H9 (cell line): ENCODE results near the gene WDR88. TPM values are rescaled to one million over a fixed set of nuclear protein-coding genes. Genes with fewer than 3 reads are reported as not detected.

Source experiments
- DNase-seq: peaks from one replicate; pipeline ENCODE4 v3.0.0-alpha.2; 2017
- H2AFZ ChIP-seq: one replicate; pipeline ENCODE4 v1.6.1; 2013; ENCODE audit warnings: mild to moderate bottlenecking, low read length, control low read depth, moderate library complexity
- H2AK5ac ChIP-seq: 2 replicates; pipeline ENCODE4 v1.6.1; 2013; ENCODE audit warnings: low read length, control low read depth, mixed read lengths; ENCODE audit not compliant: insufficient read length
- H2BK120ac ChIP-seq: one replicate; pipeline ENCODE4 v1.6.1; 2013; ENCODE audit warnings: low read depth, mild to moderate bottlenecking, low read length, control low read depth, inconsistent platforms; ENCODE audit not compliant: poor library complexity, severe bottlenecking
- H2BK12ac ChIP-seq: 2 replicates; pipeline ENCODE4 v1.6.1; 2013; ENCODE audit warnings: low read length, control low read depth, mixed read lengths, low read depth; ENCODE audit not compliant: insufficient read length
- H2BK15ac ChIP-seq: 2 replicates; pipeline ENCODE4 v1.6.1; 2013; ENCODE audit warnings: low read depth, low read length, control low read depth
- H2BK20ac ChIP-seq: one replicate; pipeline ENCODE4 v1.6.1; 2013; ENCODE audit warnings: low read depth, mild to moderate bottlenecking, low read length, control low read depth, inconsistent platforms; ENCODE audit not compliant: poor library complexity, severe bottlenecking
- H2BK5ac ChIP-seq: 2 replicates; pipeline ENCODE4 v1.6.1; 2013; ENCODE audit warnings: low read length, control low read depth, mixed read lengths; ENCODE audit not compliant: insufficient read length
- H3K14ac ChIP-seq: 2 replicates; pipeline ENCODE4 v1.6.1; 2013; ENCODE audit warnings: low read length, control low read depth; ENCODE audit not compliant: insufficient read depth
- H3K18ac ChIP-seq: 2 replicates; pipeline ENCODE4 v1.6.1; 2013; ENCODE audit warnings: low read depth, mild to moderate bottlenecking, mixed read lengths, low read length, control low read depth; ENCODE audit not compliant: insufficient read length
- H3K23ac ChIP-seq: 2 replicates; pipeline ENCODE4 v1.6.1; 2013; ENCODE audit warnings: low read length, control low read depth, mixed read lengths, low read depth; ENCODE audit not compliant: insufficient read length
- H3K23me2 ChIP-seq: 2 replicates; pipeline ENCODE4 v1.6.1; 2013; ENCODE audit warnings: low read depth, mild to moderate bottlenecking, mixed read lengths, low read length, control low read depth; ENCODE audit not compliant: insufficient read length, poor library complexity, severe bottlenecking
- H3K27ac ChIP-seq: 2 replicates; pipeline ENCODE4 v1.5.1; 2013; ENCODE audit warnings: low read length, control low read depth, mixed read lengths, low read depth; ENCODE audit not compliant: insufficient read length
- H3K27me3 ChIP-seq: 2 replicates; pipeline ENCODE4 v1.6.1; 2013; ENCODE audit warnings: low read length, control low read depth, inconsistent platforms; ENCODE audit not compliant: insufficient read depth
- H3K4ac ChIP-seq: 2 replicates; pipeline ENCODE4 v1.6.1; 2013; ENCODE audit warnings: low read depth, mild to moderate bottlenecking, control low read depth, inconsistent platforms, low read length, moderate library complexity
- H3K4me1 ChIP-seq: 2 replicates; pipeline ENCODE4 v1.6.1; 2013; ENCODE audit warnings: low read length, control low read depth, inconsistent platforms; ENCODE audit not compliant: insufficient read depth
- H3K4me2 ChIP-seq: 2 replicates; pipeline ENCODE4 v1.6.1; 2013; ENCODE audit warnings: low read length, control low read depth, mixed read lengths; ENCODE audit not compliant: insufficient read length, insufficient read depth
- H3K56ac ChIP-seq: 2 replicates; pipeline ENCODE4 v1.6.1; 2013; ENCODE audit warnings: low read depth, mild to moderate bottlenecking, mixed read lengths, low read length, control low read depth; ENCODE audit not compliant: insufficient read length
- H3K79me1 ChIP-seq: 2 replicates; pipeline ENCODE4 v1.6.1; 2013; ENCODE audit warnings: low read depth, mild to moderate bottlenecking, moderate library complexity, low read length, control low read depth, inconsistent platforms; ENCODE audit not compliant: insufficient read depth, poor library complexity, severe bottlenecking
- H3K79me2 ChIP-seq: 2 replicates; pipeline ENCODE4 v1.6.1; 2013; ENCODE audit warnings: low read length, control low read depth, inconsistent platforms; ENCODE audit not compliant: insufficient read depth
- H3K9ac ChIP-seq: 2 replicates; pipeline ENCODE4 v1.6.1; 2013; ENCODE audit warnings: low read length, control low read depth, mixed read lengths; ENCODE audit not compliant: insufficient read length; ENCODE audit errors: extremely low read depth
- H3K9me3 ChIP-seq: one replicate; pipeline ENCODE4 v1.6.1; 2013; ENCODE audit warnings: low read depth, low read length, inconsistent platforms; ENCODE audit not compliant: control insufficient read depth
- H3T11ph ChIP-seq: one replicate; pipeline ENCODE4 v1.6.1; 2013; ENCODE audit warnings: mild to moderate bottlenecking, low read length, control low read depth, inconsistent platforms
- H4K20me1 ChIP-seq: one replicate; pipeline ENCODE4 v1.6.1; 2013; ENCODE audit not compliant: control insufficient read depth, insufficient read length, insufficient read depth
- H4K5ac ChIP-seq: 2 replicates; pipeline ENCODE4 v1.6.1; 2013; ENCODE audit warnings: low read depth, mild to moderate bottlenecking, mixed read lengths, low read length, control low read depth; ENCODE audit not compliant: insufficient read length
- H4K8ac ChIP-seq: replicated peaks from 2 replicates; pipeline ENCODE4 v1.6.1; 2013; ENCODE audit warnings: low read length, control low read depth, mixed read lengths, low read depth; ENCODE audit not compliant: insufficient read length
- H4K91ac ChIP-seq: 2 replicates; pipeline ENCODE4 v1.6.1; 2013; ENCODE audit warnings: low read depth, mild to moderate bottlenecking, moderate library complexity, mixed read lengths, low read length, control low read depth; ENCODE audit not compliant: insufficient read length
- H3K27ac Mint-ChIP-seq, 3 experiments: 2 replicates in 2 of 3; 3 replicates in 1 of 3; pipeline ENCODE4 v1.8.0; 2020 to 2021; ENCODE audit warnings: mixed read lengths in 3 of 3, mild to moderate bottlenecking in 1 of 3, moderate library complexity in 1 of 3
- H3K27me3 Mint-ChIP-seq: 2 replicates; pipeline ENCODE4 v1.8.0; 2021; ENCODE audit warnings: low read depth, mild to moderate bottlenecking, moderate library complexity, mixed read lengths
- H3K36me3 Mint-ChIP-seq, 3 experiments: 2 replicates in 2 of 3; 3 replicates in 1 of 3; pipeline ENCODE4 v1.8.0; 2020 to 2021; ENCODE audit warnings: low read depth in 3 of 3, mixed read lengths in 3 of 3; ENCODE audit not compliant: insufficient read depth in 1 of 3
- H3K4me1 Mint-ChIP-seq, 2 experiments: 2 replicates each; pipeline ENCODE4 v1.8.0; 2020; ENCODE audit warnings: mixed read lengths in 2 of 2
- H3K4me3 Mint-ChIP-seq, 2 experiments: 2 replicates in 1 of 2; 3 replicates in 1 of 2; pipeline ENCODE4 v1.8.0; 2020 to 2021; ENCODE audit warnings: mild to moderate bottlenecking in 2 of 2, mixed read lengths in 2 of 2, moderate library complexity in 1 of 2
- H3K9me3 Mint-ChIP-seq, 2 experiments: 2 replicates in 1 of 2; 3 replicates in 1 of 2; pipeline ENCODE4 v1.8.0; 2020; ENCODE audit warnings: mild to moderate bottlenecking in 2 of 2, mixed read lengths in 2 of 2, moderate library complexity in 1 of 2
- WGBS: extraction: QIAGEN DNeasy Blood & Tissue Kit; methylation state at CpG from one replicate; pipeline ENCODE4 v1.1.7; 2013; ENCODE audit warnings: missing lambda C conversion rate, low lambda C conversion rate, mixed read lengths; ENCODE audit not compliant: insufficient read length; ENCODE audit errors: extremely low coverage; 5-methylcytosine and 5-hydroxymethylcytosine counted together
- total RNA-seq: library from RNA; stranded (reverse); gene quantifications from 2 replicates; pipeline ENCODE4 v1.2.1, GENCODE V29; 2021
- TF ChIP-seq, protein P1 (sequence below): fragments of 200-600 bp; sonication (generic); conservative IDR thresholded peaks from 3 replicates; pipeline ENCODE4 v1.8.0; 2021; ENCODE audit warnings: antibody characterized with exemption, mild to moderate bottlenecking

WDR88 gene
- total RNA-seq, 1 experiment from 2014 or later: not detected

DNA sequence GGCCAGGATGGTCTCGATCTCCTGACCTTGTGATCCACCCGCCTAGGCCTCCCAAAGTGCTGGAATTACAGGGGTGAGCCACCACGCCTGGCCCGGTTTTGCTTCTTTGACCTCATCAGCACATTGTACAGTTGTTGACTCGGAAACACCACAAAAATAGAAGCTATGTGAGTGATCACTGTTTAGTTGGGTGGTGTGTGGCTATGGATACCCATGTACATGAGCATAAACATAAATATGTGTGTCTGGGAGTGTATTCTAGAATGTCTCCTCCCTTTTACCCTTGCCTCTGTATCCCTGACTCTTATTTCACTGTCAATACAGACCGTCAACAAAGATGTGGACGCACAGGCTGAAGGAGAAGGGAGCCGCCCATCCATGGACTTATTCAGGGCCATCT lies 14.4 kb upstream of the WDR88 start:
- Histone ChIP-seq H4K20me1 (no peaks in the 10 kb centered on the region), H2BK120ac (no peak overlapping the region), H3K14ac (no peak overlapping the region), H3K79me1 (no peaks in the 10 kb centered on the region), H2BK5ac (no peak overlapping the region), H2BK15ac (no peak overlapping the region), H2AFZ (no peak overlapping the region), H3K4me1 (no peaks in the 10 kb centered on the region), H4K8ac (no peak overlapping the region), H2BK20ac (no peak overlapping the region), H2AK5ac (no peak overlapping the region), H4K5ac (no peak overlapping the region), H3K23me2 (no peaks in the 10 kb centered on the region), H2BK12ac (no peak overlapping the region), H3K4me2 (no peak overlapping the region), H3K56ac (no peak overlapping the region), H3K79me2 (no peaks in the 10 kb centered on the region), H3K27me3 (no peaks in the 10 kb centered on the region), H3K4ac (no peak overlapping the region), H3T11ph (no peak overlapping the region), H3K23ac (no peak overlapping the region), H4K91ac (no peak overlapping the region), H3K9ac (no peak overlapping the region), H3K27ac (no peak overlapping the region), H3K18ac (no peak overlapping the region), H3K9me3 (no peaks in the 10 kb centered on the region)
- Mint-ChIP-seq H3K9me3 (no peaks in the 10 kb centered on the region; a peak in 1 of 5 replicates), H3K27ac (no peak overlapping the region), H3K27me3 (no peaks in the 10 kb centered on the region), H3K4me1 (peaks cover 0 to 6% of the 10 kb centered on the region in 2 experiments; a peak in 3 of 4 replicates), H3K4me3 (no peak overlapping the region; a peak in 1 of 5 replicates), H3K36me3 (peaks cover 7 to 54% (median 36%) of the 10 kb centered on the region in 3 experiments)
- TF ChIP-seq, protein P1, sequence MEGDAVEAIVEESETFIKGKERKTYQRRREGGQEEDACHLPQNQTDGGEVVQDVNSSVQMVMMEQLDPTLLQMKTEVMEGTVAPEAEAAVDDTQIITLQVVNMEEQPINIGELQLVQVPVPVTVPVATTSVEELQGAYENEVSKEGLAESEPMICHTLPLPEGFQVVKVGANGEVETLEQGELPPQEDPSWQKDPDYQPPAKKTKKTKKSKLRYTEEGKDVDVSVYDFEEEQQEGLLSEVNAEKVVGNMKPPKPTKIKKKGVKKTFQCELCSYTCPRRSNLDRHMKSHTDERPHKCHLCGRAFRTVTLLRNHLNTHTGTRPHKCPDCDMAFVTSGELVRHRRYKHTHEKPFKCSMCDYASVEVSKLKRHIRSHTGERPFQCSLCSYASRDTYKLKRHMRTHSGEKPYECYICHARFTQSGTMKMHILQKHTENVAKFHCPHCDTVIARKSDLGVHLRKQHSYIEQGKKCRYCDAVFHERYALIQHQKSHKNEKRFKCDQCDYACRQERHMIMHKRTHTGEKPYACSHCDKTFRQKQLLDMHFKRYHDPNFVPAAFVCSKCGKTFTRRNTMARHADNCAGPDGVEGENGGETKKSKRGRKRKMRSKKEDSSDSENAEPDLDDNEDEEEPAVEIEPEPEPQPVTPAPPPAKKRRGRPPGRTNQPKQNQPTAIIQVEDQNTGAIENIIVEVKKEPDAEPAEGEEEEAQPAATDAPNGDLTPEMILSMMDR: no peak
- no CpG with 5 or more reads among the region's 8 CpGs for WGBS
- no peak for DNase-seq
